Amygdala (tissue), 56 donors: ENCODE data around the gene CSNK1G1.
"Not testable (repeated sequence)": the region's sequence is repeated elsewhere in the genome, so short reads cannot be mapped to it uniquely, and the experiment has no call there.

Source experiments
- DNase-seq, 56 donors: peaks; one replicate each; lab custom pipeline; 2025; lab: John Stamatoyannopoulos, UW

CSNK1G1 gene

GRCh38 chr15:64355944-64356709, at the start of gene CSNK1G1:
Gene CSNK1G1, minus strand, starts transcription at chr15:64356173. Its CDS starts 55,674 bp downstream, at chr15:64300499.
- peak; percentile 47 to 98 (median 92) for DNase-seq

DNA sequence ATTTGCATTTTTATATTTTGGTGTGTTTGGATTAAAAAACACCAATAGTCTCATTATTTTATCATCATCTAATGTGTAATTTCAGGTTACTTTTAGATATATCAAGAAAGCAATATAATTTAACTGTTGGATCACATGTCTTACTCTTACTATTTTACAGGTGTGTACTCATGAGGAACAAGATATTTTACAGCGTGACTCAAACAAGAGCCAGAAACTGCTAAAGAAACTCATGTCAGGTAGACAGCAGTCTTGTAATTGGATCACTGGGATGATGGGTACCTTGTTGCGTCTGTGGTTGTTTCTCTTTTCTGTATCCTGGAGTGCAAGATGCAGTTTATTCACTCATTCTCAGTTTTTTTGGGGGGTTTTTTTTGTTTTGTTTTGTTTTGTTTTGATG, 44.6 kb upstream of the CSNK1G1 start:
- no peak for DNase-seq

GRCh38 chr15:64398575-64398974, 42.6 kb upstream of the CSNK1G1 start:
- no peak for DNase-seq

DNA sequence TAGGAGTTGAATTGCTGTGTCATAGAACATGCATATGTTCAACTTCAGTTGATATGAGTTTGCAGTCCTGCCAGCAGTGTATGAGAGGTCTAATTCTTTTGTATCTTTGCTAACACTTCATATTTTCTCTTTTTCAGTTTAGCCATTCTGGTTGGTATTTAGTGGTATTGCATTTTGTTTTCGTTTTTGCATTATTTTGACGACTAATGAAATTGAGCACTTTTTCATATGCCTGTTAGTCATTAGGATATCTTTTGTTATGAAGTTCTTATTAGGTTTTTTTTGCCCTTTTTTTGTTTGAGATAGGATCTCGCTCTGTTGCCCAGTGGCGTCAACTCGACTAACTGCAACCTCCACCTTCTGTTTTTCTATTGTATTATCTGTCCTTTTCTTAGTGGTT, 40.8 kb upstream of the CSNK1G1 start:
- no peak for DNase-seq

DNA sequence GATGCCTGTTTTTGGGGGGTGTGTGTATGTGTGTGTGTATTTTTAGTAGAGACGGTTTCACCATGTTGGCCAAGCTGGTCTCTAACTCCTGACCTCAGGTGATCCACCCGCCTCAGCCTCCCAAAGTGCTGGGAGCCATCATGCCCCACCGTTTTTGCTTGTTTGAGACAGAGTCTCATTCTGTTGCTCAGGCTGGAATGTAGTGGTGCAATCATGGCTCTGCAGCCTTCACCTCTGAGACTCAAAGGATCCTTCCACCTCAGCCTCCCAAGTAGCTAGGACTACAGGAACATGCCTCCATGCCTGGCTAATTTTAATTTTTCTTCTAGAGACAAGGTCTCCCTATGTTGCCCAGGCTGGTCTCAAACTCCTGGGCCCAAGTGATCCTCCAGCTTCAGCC, 36.5 kb upstream of the CSNK1G1 start:
- DNase-seq: not testable (repeated sequence)

GRCh38 chr15:64389036-64389435, 33.1 kb upstream of the CSNK1G1 start:
- no peak for DNase-seq

DNA sequence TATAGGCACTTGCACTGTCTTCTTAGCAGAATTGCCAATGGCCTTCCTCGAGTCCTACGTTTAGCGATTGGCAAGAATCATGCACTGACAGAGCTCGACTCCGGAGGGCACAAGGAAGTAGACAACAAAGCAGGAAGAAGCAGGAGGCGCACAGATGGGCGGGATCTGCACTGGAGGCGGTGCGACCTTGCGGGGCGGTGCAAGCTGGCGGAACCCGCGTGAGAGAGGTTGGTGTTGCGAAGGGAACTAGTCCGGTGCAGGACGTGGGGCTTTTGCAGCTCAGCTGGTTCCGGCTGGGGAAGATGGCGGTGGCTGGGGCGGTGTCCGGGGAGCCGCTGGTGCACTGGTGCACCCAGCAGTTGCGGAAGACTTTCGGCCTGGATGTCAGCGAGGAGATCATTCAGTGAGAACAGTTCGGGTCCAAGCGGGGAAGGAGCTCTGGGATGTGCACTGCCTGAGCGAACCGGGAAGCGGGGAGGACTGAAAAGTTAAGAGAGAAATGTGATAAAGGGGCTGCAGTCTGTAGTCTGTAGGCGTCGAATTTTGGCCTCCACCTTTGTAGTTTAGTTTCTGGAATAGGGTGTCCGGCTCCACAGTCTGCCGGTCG, 31.7 kb upstream of the CSNK1G1 start, which contains the start of gene TRIP4:
Gene TRIP4 (plus strand): TSS at position 275 of the 607 bp plus-strand sequence. CDS start 28 bp downstream, at position 303.
- DNase-seq: peak; percentile 49 to 95 (median 90)

GRCh38 chr15:64386291-64386690, 30.3 kb upstream of the CSNK1G1 start:
- DNase-seq: no peak

- no peak for DNase-seq
These were observed 27.8 kb upstream of the CSNK1G1 start for GRCh38 chr15:64383760-64384159.

GRCh38 chr15:64381000-64381751, 25.2 kb upstream of the CSNK1G1 start, which contains the start of gene PCLAF:
Gene PCLAF, minus strand, starts transcription at chr15:64381441. Its CDS starts 70 bp downstream, at chr15:64381371.
- DNase-seq: peak; percentile 23 to 93 (median 83)

DNA sequence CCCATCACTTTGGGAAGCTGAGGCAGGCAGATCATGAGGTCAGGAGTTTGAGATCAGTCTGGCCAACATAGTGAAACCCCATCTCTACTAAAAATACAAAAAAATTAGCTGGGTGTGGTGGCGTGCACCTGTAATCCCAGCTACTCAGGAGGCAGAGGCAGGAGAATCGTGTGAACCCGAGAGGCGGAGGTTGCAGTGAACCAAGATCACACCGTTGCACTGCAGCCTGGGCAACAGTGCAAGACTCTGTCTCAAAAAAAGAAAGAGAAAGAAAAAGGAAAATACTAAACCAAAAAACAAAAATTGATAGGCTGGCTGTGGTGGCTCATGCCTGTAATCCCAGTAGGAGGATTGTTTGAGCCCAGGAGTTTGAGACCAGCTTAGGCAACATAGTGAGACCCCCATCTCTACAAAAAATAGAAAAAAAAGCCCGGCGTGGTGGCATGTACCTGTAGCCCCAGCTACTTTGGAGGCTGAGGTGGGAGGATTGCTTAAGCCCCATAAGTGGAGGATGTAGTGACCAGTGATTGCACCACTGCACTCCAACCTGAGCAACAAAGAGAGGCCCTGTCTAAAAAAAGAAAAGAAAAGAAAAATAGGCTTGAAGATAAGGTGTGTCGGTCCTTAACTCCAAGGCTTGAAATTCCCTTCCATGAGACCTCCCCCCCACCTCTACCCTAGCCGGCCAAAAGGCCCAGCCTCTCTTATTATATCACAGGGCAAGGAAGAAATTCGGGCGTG, 24.3 kb upstream of the CSNK1G1 start:
- DNase-seq: not testable (repeated sequence)

DNA sequence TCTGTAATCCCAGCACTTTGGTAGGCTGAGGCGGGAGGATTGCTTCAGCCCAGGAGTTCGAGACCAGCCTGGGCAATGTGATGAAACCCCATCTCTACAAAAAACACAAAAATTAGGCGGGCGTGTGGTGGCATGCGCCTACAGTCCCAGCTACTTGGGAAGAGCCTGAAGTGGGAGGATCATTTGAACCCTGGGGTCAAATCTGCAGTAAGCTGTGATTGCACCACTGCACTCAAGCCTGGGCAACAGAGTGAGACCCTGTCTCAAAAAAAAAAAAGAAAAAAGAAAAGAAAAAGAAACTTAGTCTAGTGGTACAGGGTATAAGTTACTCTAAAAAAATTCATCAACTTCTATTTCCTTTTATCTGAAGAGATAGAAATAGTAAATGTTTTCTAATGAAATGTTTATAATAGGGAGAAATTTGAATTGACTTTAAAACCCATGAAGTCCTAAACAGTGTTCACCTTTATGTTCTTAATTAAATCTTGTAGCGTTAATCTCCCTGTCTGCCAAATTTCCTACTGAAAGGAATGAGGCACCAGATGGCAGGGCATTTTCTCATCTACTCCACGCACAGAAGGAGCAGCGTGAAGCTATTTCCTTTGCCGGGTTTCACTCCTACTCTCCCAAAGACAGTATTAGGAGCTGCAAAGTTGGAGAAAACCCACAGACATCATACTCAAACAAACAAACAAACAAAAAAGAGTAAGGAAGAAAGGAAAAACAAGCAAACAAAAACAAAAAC, 23.4 kb upstream of the CSNK1G1 start:
- DNase-seq: peak in 3 of 56 donors; percentile 4 to 11 (median 9)

- DNase-seq: no peak
These were observed 17.4 kb upstream of the CSNK1G1 start for GRCh38 chr15:64373360-64373759.

GRCh38 chr15:64371383-64371782, 15.4 kb upstream of the CSNK1G1 start:
- not testable (repeated sequence) for DNase-seq

- no peak for DNase-seq
These were observed 13.2 kb upstream of the CSNK1G1 start for GRCh38 chr15:64369078-64369607.

GRCh38 chr15:64361259-64361658, 5.3 kb upstream of the CSNK1G1 start:
- no peak for DNase-seq

DNA sequence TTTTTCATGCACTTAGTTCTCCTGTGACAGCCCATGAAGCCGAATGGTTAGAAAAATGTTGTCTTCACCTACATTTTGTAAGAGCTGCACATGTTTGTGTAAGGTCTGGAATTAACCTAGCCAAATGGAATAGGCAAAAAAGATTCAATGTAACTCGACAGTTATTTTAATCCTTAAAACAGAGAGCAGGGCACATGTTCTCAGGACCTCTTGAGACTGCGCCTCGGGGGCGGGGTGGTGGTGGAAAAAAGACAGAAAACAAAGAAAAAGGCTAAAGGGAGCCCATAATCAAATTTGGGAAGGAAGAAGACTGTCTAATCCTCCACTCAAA, 702 bp upstream of the CSNK1G1 start:
- no peak for DNase-seq

- DNase-seq: peak in 11 of 56 donors; percentile 3 to 61 (median 35)
These were observed 527 bp downstream of the CSNK1G1 start for GRCh38 chr15:64355348-64355943.
